H1 (cell line): ENCODE data around the gene SOX30. TPM values are rescaled to one million over a fixed set of nuclear protein-coding genes. Genes with fewer than 3 reads are reported as not detected.

Source experiments
- EP300 ChIP-seq, 2 experiments: IDR thresholded peaks; 1 replicate in 1 of 2; 2 replicates in 1 of 2; pipeline ENCODE4 v1.6.1; 2011 to 2012; ENCODE audit warnings: low read depth in 2 of 2, low read length in 2 of 2, mild to moderate bottlenecking in 2 of 2, borderline replicate concordance in 1 of 2, inconsistent platforms in 1 of 2, moderate library complexity in 1 of 2
- HDAC2 ChIP-seq, 2 experiments: fragments of 300-600 bp in 1 of 2; sonication (generic) in 1 of 2; IDR thresholded peaks; 2 replicates each; pipeline ENCODE4 v1.6.1; 2011 to 2012; ENCODE audit warnings: low read depth in 2 of 2, low read length in 2 of 2, mild to moderate bottlenecking in 2 of 2, moderate library complexity in 2 of 2, borderline replicate concordance in 1 of 2, inconsistent platforms in 1 of 2
- MAFK ChIP-seq: IDR thresholded peaks from 2 replicates; pipeline ENCODE4 v1.6.1; 2012; ENCODE audit warnings: low read depth, mild to moderate bottlenecking, improper control_type of control experiment, low read length
- SIN3A ChIP-seq, 2 experiments: IDR thresholded peaks in 1 of 2; conservative IDR thresholded peaks in 1 of 2; 2 replicates each; pipeline ENCODE4 v1.6.1; 2011 to 2012; ENCODE audit warnings: low read length in 2 of 2, improper control_type of control experiment in 1 of 2, low read depth in 1 of 2, mild to moderate bottlenecking in 1 of 2
- SP1 ChIP-seq: IDR thresholded peaks from 2 replicates; pipeline ENCODE4 v1.6.1; 2011; ENCODE audit warnings: low read depth, low read length
- TAF7 ChIP-seq: optimal IDR thresholded peaks from 2 replicates; pipeline ENCODE3; 2011; ENCODE audit warnings: low read depth, mild to moderate bottlenecking, inconsistent platforms, low read length, moderate library complexity, borderline replicate concordance
- YY1 ChIP-seq: IDR thresholded peaks from 2 replicates; pipeline ENCODE4 v1.6.1; 2011; ENCODE audit warnings: low read depth, mild to moderate bottlenecking, low read length
- polyA plus RNA-seq, 7 experiments: library from polyadenylated mRNA; depleted of rRNA in 3 of 7; stranded (reverse) in 5 of 7; unstranded in 2 of 7; fragments of >200 nt in 5 of 7; fragments of 200-250 nt in 2 of 7; gene quantifications; 1 replicate in 5 of 7; 2 replicates in 1 of 7; 4 replicates in 1 of 7; pipeline versions ENCODE4 v1.2.1 to v1.2.3, GENCODE V29; 2011 to 2013; ENCODE audit warnings: missing spikeins in 2 of 7, mixed read lengths in 2 of 7
- total RNA-seq: library from RNA; stranded (reverse); fragmentation: NEBNext Ultra II Directional; extraction: Animal tissue kit (Norgen Biotek cat#: 25700); gene quantifications from 2 replicates; pipeline ENCODE4 v1.2.1, GENCODE V29; 2021
- TF ChIP-seq, protein P1 (sequence below): IDR thresholded peaks from 2 replicates; pipeline ENCODE4 v1.6.1; 2011; ENCODE audit warnings: low read length, improper control_type of control experiment

SOX30 gene
- total and polyA plus RNA-seq, 2 of the 8 experiments (the other 6 are each of a cell fraction or from before 2014, with no cell fraction given): 0.35 TPM; not detected in 1

GRCh38 chr5:157611571-157612476, 40.4 kb downstream of the SOX30 start (continued):
- no peak for TF ChIP-seq HDAC2 (IDR thresholded peaks at IDR 0.05; ENCODE audit: borderline replicate concordance in 1 of 2, low read depth in 2 of 2, low read length in 2 of 2)
- no peak for TF ChIP-seq EP300 (IDR thresholded peaks at IDR 0.05; ENCODE audit: borderline replicate concordance in 1 of 2, low read depth in 2 of 2, low read length in 2 of 2)
- no peak for TF ChIP-seq SIN3A (conservative IDR thresholded peaks at IDR 0.05 in 1 of 2, IDR thresholded peaks at IDR 0.05 in 1 of 2; ENCODE audit: low read depth in 1 of 2, low read length in 2 of 2)
- no peak for TF ChIP-seq MAFK
- no peak for TF ChIP-seq TAF7
- no peak for TF ChIP-seq YY1
- TF ChIP-seq, protein P1, sequence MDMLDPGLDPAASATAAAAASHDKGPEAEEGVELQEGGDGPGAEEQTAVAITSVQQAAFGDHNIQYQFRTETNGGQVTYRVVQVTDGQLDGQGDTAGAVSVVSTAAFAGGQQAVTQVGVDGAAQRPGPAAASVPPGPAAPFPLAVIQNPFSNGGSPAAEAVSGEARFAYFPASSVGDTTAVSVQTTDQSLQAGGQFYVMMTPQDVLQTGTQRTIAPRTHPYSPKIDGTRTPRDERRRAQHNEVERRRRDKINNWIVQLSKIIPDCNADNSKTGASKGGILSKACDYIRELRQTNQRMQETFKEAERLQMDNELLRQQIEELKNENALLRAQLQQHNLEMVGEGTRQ: no peak
- no peak for TF ChIP-seq SP1
